Uterus (tissue), 4 donors: ENCODE data around the gene NEGR1. TPM values are rescaled to one million over a fixed set of nuclear protein-coding genes. Genes with fewer than 3 reads are reported as not detected.

Experiments
- DNase-seq, 2 donors: peaks; one replicate each; pipeline ENCODE4 v3.0.0-alpha.2; 2019 to 2020
- H3K27ac ChIP-seq, 2 donors: fragments of 200-600 bp; sonication (generic); 1 replicate in 1 of 2; 2 replicates in 1 of 2; pipeline ENCODE4 v1.5.1; 2016 to 2018
- H3K27me3 ChIP-seq, 2 donors: fragments of 200-600 bp; sonication (generic); one replicate each; pipeline ENCODE4 v1.5.1; 2018 to 2019; ENCODE audit warnings: control low read depth in 1 of 2
- H3K36me3 ChIP-seq, 2 donors: fragments of 200-600 bp; sonication (generic); one replicate each; pipeline ENCODE4 v1.5.1; 2019; ENCODE audit warnings: control low read depth in 1 of 2
- H3K4me1 ChIP-seq, 2 donors: fragments of 200-600 bp; sonication (generic); one replicate each; pipeline ENCODE4 v1.5.1; 2018 to 2019; ENCODE audit warnings: control low read depth in 1 of 2
- H3K4me3 ChIP-seq, 2 donors: fragments of 200-600 bp; sonication (generic); 1 replicate in 1 of 2; 2 replicates in 1 of 2; pipeline ENCODE4 v1.5.1; 2018 to 2019; ENCODE audit warnings: mild to moderate bottlenecking in 1 of 2
- H3K9me3 ChIP-seq, 2 donors: fragments of 200-600 bp; sonication (generic); one replicate each; pipeline ENCODE4 v1.5.1; 2019; ENCODE audit warnings: control low read depth in 1 of 2
- CTCF ChIP-seq, 4 experiments: fragments of 200-600 bp in 2 of 4; fragments of 450-650 bp in 2 of 4; sonication (generic) in 2 of 4; IDR thresholded peaks; one replicate each; pipeline ENCODE4 v1.5.1; 2016 to 2019; ENCODE audit warnings: antibody characterized with exemption in 4 of 4, mild to moderate bottlenecking in 2 of 4, moderate library complexity in 1 of 4
- POLR2A ChIP-seq, 2 donors: fragments of 450-650 bp; IDR thresholded peaks; one replicate each; pipeline ENCODE4 v1.6.1; 2016; ENCODE audit warnings: antibody characterized with exemption in 2 of 2, mild to moderate bottlenecking in 1 of 2, moderate library complexity in 1 of 2
- intact Hi-C: fragments of 100-400 bp; cut with DNase I; formaldehyde crosslinking; loops from one replicate; pipeline ENCODE4 v1.15.1; 2023; ENCODE audit warnings: low total_unique reads
- total RNA-seq, 4 donors: library from RNA; depleted of rRNA in 3 of 4; stranded (reverse); fragments of >200 nt in 3 of 4; gene quantifications; one replicate each; pipeline versions ENCODE4 v1.1.0 to v1.2.4, GENCODE V29; 2014 to 2023
- donor health status: DM: yes; HTN: yes; CAD: no.

NEGR1 gene
- total RNA-seq, 4 donors from 2014 or later = 6.7 to 42.9 (median 33.3) TPM

GRCh38 chr1:71745326-71745725 is 537.0 kb downstream of the NEGR1 start:
- Histone ChIP-seq H3K27ac (no peak overlapping the region), H3K9me3 (no peaks in the 10 kb centered on the region), H3K36me3 (no peaks in the 10 kb centered on the region), H3K4me3 (no peak overlapping the region), H3K27me3 (no peaks in the 10 kb centered on the region), H3K4me1 (no peaks in the 10 kb centered on the region)
- no peak for DNase-seq
- TF ChIP-seq CTCF (IDR thresholded peaks at IDR 0.05) = no peak
- no peak for TF ChIP-seq POLR2A (IDR thresholded peaks at IDR 0.05)
- intact Hi-C loops = no loop called here

GRCh38 chr1:71743862-71744261 is 538.5 kb downstream of the NEGR1 start:
- H3K9me3 ChIP-seq = no peaks in the 10 kb centered on the region
- DNase-seq = no peak
- no peaks in the 10 kb centered on the region for H3K36me3 ChIP-seq
- H3K27me3 ChIP-seq = no peaks in the 10 kb centered on the region
- H3K4me1 ChIP-seq = no peaks in the 10 kb centered on the region
- no peak overlapping the region for H3K4me3 ChIP-seq
- no peak overlapping the region for H3K27ac ChIP-seq
- TF ChIP-seq CTCF (IDR thresholded peaks at IDR 0.05) = no peak
- no peak for TF ChIP-seq POLR2A (IDR thresholded peaks at IDR 0.05)
- intact Hi-C loops = no loop called here

- Histone ChIP-seq H3K4me1 (no peaks in the 10 kb centered on the region), H3K36me3 (no peaks in the 10 kb centered on the region), H3K4me3 (no peak overlapping the region), H3K27me3 (no peaks in the 10 kb centered on the region), H3K27ac (no peak overlapping the region), H3K9me3 (no peaks in the 10 kb centered on the region)
- TF ChIP-seq CTCF (IDR thresholded peaks at IDR 0.05) (no peak), POLR2A (IDR thresholded peaks at IDR 0.05) (no peak)
- DNase-seq = no peak
- intact Hi-C loops = no loop called here
These were observed 543.4 kb downstream of the NEGR1 start for GRCh38 chr1:71738910-71739309.

GRCh38 chr1:71738256-71738655 is 544.1 kb downstream of the NEGR1 start:
- Histone ChIP-seq H3K4me3 (no peak overlapping the region), H3K36me3 (no peaks in the 10 kb centered on the region), H3K27ac (no peak overlapping the region), H3K9me3 (no peaks in the 10 kb centered on the region), H3K27me3 (no peaks in the 10 kb centered on the region), H3K4me1 (no peaks in the 10 kb centered on the region)
- TF ChIP-seq CTCF (IDR thresholded peaks at IDR 0.05) (no peak), POLR2A (IDR thresholded peaks at IDR 0.05) (no peak)
- DNase-seq = no peak
- intact Hi-C loops = no loop called here

GRCh38 chr1:71737768-71738167 is 544.6 kb downstream of the NEGR1 start:
- no peaks in the 10 kb centered on the region for H3K4me1 ChIP-seq
- no peaks in the 10 kb centered on the region for H3K36me3 ChIP-seq
- intact Hi-C loops = no loop called here
- H3K9me3 ChIP-seq = no peaks in the 10 kb centered on the region
- H3K4me3 ChIP-seq = no peak overlapping the region
- DNase-seq = no peak
- TF ChIP-seq CTCF (IDR thresholded peaks at IDR 0.05) = no peak
- TF ChIP-seq POLR2A (IDR thresholded peaks at IDR 0.05) = no peak
- no peak overlapping the region for H3K27ac ChIP-seq
- no peaks in the 10 kb centered on the region for H3K27me3 ChIP-seq
